ENCODE data around the gene PPP3R2.

- no peak for TF ChIP-seq CTCF (IDR thresholded peaks at IDR 0.05; ENCODE audit: insufficient read depth, low read length, poor library complexity, severe bottlenecking)
- TF ChIP-seq EZH2phosphoT487 (conservative IDR thresholded peaks at IDR 0.05; ENCODE audit: low read length) = no peak
Measured at GRCh38 chr9:101561740-101562139, 33.0 kb downstream of the PPP3R2 start.

Data from SU-DHL-6 (cell line).